Body of pancreas (tissue), 4 donors: Measurements from ENCODE around the gene CREBZF.

ENCODE experiments used
- POLR2A ChIP-seq, 3 donors: fragments of 450-650 bp; IDR thresholded peaks; one replicate each; pipeline ENCODE4 v1.6.1; 2016; ENCODE audit warnings: antibody characterized with exemption in 3 of 3, mild to moderate bottlenecking in 2 of 3
- TF ChIP-seq, protein P1 (sequence below), 7 experiments: fragments of 450-650 bp in 4 of 7; fragments of 200-600 bp in 3 of 7; sonication (generic) in 3 of 7; IDR thresholded peaks; one replicate each; pipeline ENCODE4 v1.5.1; 2016 to 2019; ENCODE audit warnings: antibody characterized with exemption in 7 of 7

- TF ChIP-seq, protein P1, sequence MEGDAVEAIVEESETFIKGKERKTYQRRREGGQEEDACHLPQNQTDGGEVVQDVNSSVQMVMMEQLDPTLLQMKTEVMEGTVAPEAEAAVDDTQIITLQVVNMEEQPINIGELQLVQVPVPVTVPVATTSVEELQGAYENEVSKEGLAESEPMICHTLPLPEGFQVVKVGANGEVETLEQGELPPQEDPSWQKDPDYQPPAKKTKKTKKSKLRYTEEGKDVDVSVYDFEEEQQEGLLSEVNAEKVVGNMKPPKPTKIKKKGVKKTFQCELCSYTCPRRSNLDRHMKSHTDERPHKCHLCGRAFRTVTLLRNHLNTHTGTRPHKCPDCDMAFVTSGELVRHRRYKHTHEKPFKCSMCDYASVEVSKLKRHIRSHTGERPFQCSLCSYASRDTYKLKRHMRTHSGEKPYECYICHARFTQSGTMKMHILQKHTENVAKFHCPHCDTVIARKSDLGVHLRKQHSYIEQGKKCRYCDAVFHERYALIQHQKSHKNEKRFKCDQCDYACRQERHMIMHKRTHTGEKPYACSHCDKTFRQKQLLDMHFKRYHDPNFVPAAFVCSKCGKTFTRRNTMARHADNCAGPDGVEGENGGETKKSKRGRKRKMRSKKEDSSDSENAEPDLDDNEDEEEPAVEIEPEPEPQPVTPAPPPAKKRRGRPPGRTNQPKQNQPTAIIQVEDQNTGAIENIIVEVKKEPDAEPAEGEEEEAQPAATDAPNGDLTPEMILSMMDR (IDR thresholded peaks at IDR 0.05), result no peak
- no peak for TF ChIP-seq POLR2A (IDR thresholded peaks at IDR 0.05)
Observed at GRCh38 chr11:85685820-85686459, 21.0 kb upstream of the CREBZF start, which contains the start of gene CCDC89.
